SK-N-SH (cell line): ENCODE measurements around the gene SOX10. TPM values are rescaled to one million over a fixed set of nuclear protein-coding genes. Genes with fewer than 3 reads are reported as not detected.

Experiments
- CTCF ChIA-PET: fragments of 300-600, 350-600 bp; formaldehyde crosslinking; extraction: SDS; loops from one replicate; lab custom pipeline; 2021; lab: Yijun Ruan, JAX
- POLR2A ChIA-PET: fragments of 350-600 bp; sonication (Branson Sonifier 250); formaldehyde crosslinking; extraction: SDS; loops from one replicate; lab custom pipeline; 2020; ENCODE audit warnings: antibody characterized with exemption, inconsistent platforms; lab: Yijun Ruan, JAX
- DNase-seq: peaks from one replicate; pipeline ENCODE4 v3.0.0; 2012
- H2AFZ ChIP-seq: fragments of 200-600 bp; sonication (generic); 2 replicates; pipeline ENCODE4 v1.8.1; 2016; ENCODE audit warnings: antibody characterized with exemption, mild to moderate bottlenecking, low read depth
- H3F3A ChIP-seq: fragments of 200-600 bp; sonication (generic); replicated peaks from 2 replicates; pipeline ENCODE3; 2016; ENCODE audit warnings: antibody characterized with exemption, mild to moderate bottlenecking; ENCODE audit not compliant: insufficient read depth
- H3K27ac ChIP-seq, 2 experiments: fragments of 200-500 bp in 1 of 2; fragments of 200-600 bp in 1 of 2; sonication (Bioruptor generic) in 1 of 2; sonication (generic), shearing (Covaris generic) in 1 of 2; 2 replicates each; pipeline versions ENCODE4 v1.5.1 to v1.6.1; 2014 to 2016; ENCODE audit warnings: low read depth in 2 of 2, inconsistent platforms in 1 of 2, low read length in 1 of 2, mild to moderate bottlenecking in 1 of 2, mixed read lengths in 1 of 2
- H3K27me3 ChIP-seq: fragments of 200-600 bp; sonication (generic), shearing (Covaris generic); 2 replicates; pipeline ENCODE4 v1.6.1; 2016; ENCODE audit warnings: mixed run types; ENCODE audit not compliant: insufficient read depth
- H3K36me3 ChIP-seq, 2 experiments: fragments of 200-500 bp in 1 of 2; fragments of 200-600 bp in 1 of 2; sonication (Bioruptor generic) in 1 of 2; sonication (generic) in 1 of 2; replicated peaks in 1 of 2; 2 replicates each; pipeline versions ENCODE3 to v1.5.1; 2014 to 2016; ENCODE audit warnings: low read length in 1 of 2, mild to moderate bottlenecking in 1 of 2; ENCODE audit not compliant: insufficient read depth in 2 of 2, control insufficient read depth in 1 of 2
- H3K4me1 ChIP-seq, 2 experiments: fragments of 200-500 bp in 1 of 2; fragments of 200-600 bp in 1 of 2; sonication (Bioruptor generic) in 1 of 2; sonication (generic), shearing (Covaris generic) in 1 of 2; 2 replicates each; pipeline versions ENCODE4 v1.5.1 to v1.6.1; 2014 to 2016; ENCODE audit warnings: low read depth in 1 of 2, low read length in 1 of 2, mixed run types in 1 of 2; ENCODE audit not compliant: insufficient read depth in 2 of 2, control insufficient read depth in 1 of 2
- H3K4me2 ChIP-seq: fragments of 200-600 bp; sonication (generic), shearing (Covaris generic); 2 replicates; pipeline ENCODE4 v1.6.1; 2017; ENCODE audit warnings: mixed run types
- H3K4me3 ChIP-seq, 2 experiments: fragments of 200-500 bp in 1 of 2; fragments of 200-600 bp in 1 of 2; sonication (Bioruptor generic) in 1 of 2; sonication (generic), shearing (Covaris generic) in 1 of 2; 2 replicates each; pipeline versions ENCODE4 v1.5.1 to v1.8.1; 2014 to 2016; ENCODE audit warnings: low read depth in 2 of 2, inconsistent platforms in 1 of 2, low read length in 1 of 2, mild to moderate bottlenecking in 1 of 2, mixed read lengths in 1 of 2, moderate library complexity in 1 of 2
- H3K79me2 ChIP-seq: fragments of 200-600 bp; sonication (generic); 2 replicates; pipeline ENCODE4 v1.8.1; 2017; ENCODE audit warnings: mild to moderate bottlenecking; ENCODE audit not compliant: insufficient read depth
- H3K9ac ChIP-seq: fragments of 200-600 bp; sonication (generic); 2 replicates; pipeline ENCODE4 v1.6.1; 2017; ENCODE audit warnings: mixed run types
- H3K9me2 ChIP-seq: fragments of 200-600 bp; sonication (generic); 2 replicates; pipeline ENCODE4 v1.6.1; 2017; ENCODE audit warnings: mixed run types
- H3K9me3 ChIP-seq: fragments of 200-600 bp; sonication (generic); 2 replicates; pipeline ENCODE4 v1.6.1; 2017; ENCODE audit warnings: mixed run types, mild to moderate bottlenecking, moderate library complexity
- H4K20me1 ChIP-seq: fragments of 200-600 bp; sonication (generic); 2 replicates; pipeline ENCODE4 v1.6.1; 2017; ENCODE audit warnings: mild to moderate bottlenecking, mixed run types; ENCODE audit not compliant: insufficient read depth
- EP300 ChIP-seq, 2 experiments: IDR thresholded peaks; 2 replicates each; pipeline versions ENCODE4 v1.4.0 to v1.6.1; 2012; ENCODE audit warnings: borderline replicate concordance in 1 of 2, low read depth in 1 of 2, low read length in 1 of 2
- FOSL2 ChIP-seq: IDR thresholded peaks from 2 replicates; pipeline ENCODE4 v1.4.0; 2012; ENCODE audit warnings: low read depth, mild to moderate bottlenecking, moderate library complexity, borderline replicate concordance
- FOXJ3 ChIP-seq: sonication (generic); formaldehyde crosslinking; IDR thresholded peaks from 2 replicates; pipeline ENCODE4 v1.5.1; 2020; ENCODE audit warnings: mild to moderate bottlenecking, missing genetic modification reagents
- FOXM1 ChIP-seq: IDR thresholded peaks from 2 replicates; pipeline ENCODE4 v1.4.0; 2012; ENCODE audit warnings: low read depth, mild to moderate bottlenecking
- JUND ChIP-seq: IDR thresholded peaks from 2 replicates; pipeline ENCODE4 v1.4.0; 2012
- MEF2A ChIP-seq: IDR thresholded peaks from 2 replicates; pipeline ENCODE4 v1.4.0; 2012; ENCODE audit warnings: low read depth, borderline replicate concordance
- POLR2AphosphoS5 ChIP-seq: IDR thresholded peaks from 2 replicates; pipeline ENCODE4 v1.6.1; 2012; ENCODE audit warnings: low read depth, low read length
- RAD21 ChIP-seq: IDR thresholded peaks from 2 replicates; pipeline ENCODE4 v1.6.1; 2012; ENCODE audit warnings: mild to moderate bottlenecking, low read length
- RXRA ChIP-seq: IDR thresholded peaks from 2 replicates; pipeline ENCODE4 v1.4.0; 2012; ENCODE audit warnings: low read depth, mild to moderate bottlenecking, borderline replicate concordance
- SIN3A ChIP-seq: IDR thresholded peaks from 2 replicates; pipeline ENCODE4 v1.6.1; 2012; ENCODE audit warnings: low read depth, mild to moderate bottlenecking, low read length, moderate library complexity, borderline replicate concordance
- SMC3 ChIP-seq: IDR thresholded peaks from 2 replicates; pipeline ENCODE4 v1.6.1; 2012; ENCODE audit warnings: low read depth, low read length, improper control_type of control experiment
- WGBS: methylation state at CpG from one replicate; pipeline ENCODE4 v1.1.6; 2017; ENCODE audit warnings: low lambda C conversion rate; 5-methylcytosine and 5-hydroxymethylcytosine counted together
- polyA plus RNA-seq, 3 experiments: library from polyadenylated mRNA; depleted of rRNA; stranded (reverse); fragments of >200 nt; gene quantifications; 2 replicates each; pipeline ENCODE4 v1.2.3, GENCODE V29; 2012
- TF ChIP-seq, protein P1 (sequence below): IDR thresholded peaks from 2 replicates; pipeline ENCODE4 v1.6.1; 2012; ENCODE audit warnings: mild to moderate bottlenecking, low read depth, low read length, moderate library complexity
- TF ChIP-seq, protein P2 (sequence below): fragments of 200-600 bp; sonication (generic); IDR thresholded peaks from 2 replicates; pipeline ENCODE4 v1.6.1; 2017; ENCODE audit warnings: antibody characterized with exemption, mild to moderate bottlenecking, moderate library complexity
- TF ChIP-seq, protein P3 (sequence below): fragments of 150-350 bp; IDR thresholded peaks from 2 replicates; pipeline ENCODE4 v1.6.1; 2016; ENCODE audit warnings: mild to moderate bottlenecking, low read depth, low read length
- TF ChIP-seq, protein P4 (sequence below): IDR thresholded peaks from 2 replicates; pipeline ENCODE4; 2012
- TF ChIP-seq, protein P5 (sequence below): IDR thresholded peaks from 2 replicates; pipeline ENCODE4 v1.4.0; 2012; ENCODE audit warnings: low read depth, borderline replicate concordance

The SOX10 gene
- polyA plus RNA-seq, 1 of the 3 experiments (the other 2 are of a cell fraction), result not detected

DNA sequence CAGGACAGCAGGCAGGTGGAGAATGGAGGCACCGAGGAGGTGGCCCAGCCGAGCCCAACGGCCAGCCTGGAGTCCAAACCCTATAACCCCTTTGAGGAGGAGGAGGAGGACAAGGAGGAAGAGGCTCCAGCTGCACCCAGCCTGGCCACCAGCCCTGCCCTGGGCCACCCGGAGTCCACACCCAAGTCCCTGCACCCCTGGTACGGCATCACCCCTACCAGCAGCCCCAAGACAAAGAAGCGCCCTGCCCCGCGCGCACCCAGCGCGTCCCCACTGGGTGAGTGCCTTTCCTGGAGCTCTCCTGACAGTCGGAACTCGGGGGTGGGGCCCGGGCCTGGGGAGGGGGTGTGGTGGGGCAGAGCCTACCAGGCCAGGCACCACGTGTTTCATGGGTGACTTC lies 58.6 kb downstream of the SOX10 start:
- no peaks in the 10 kb centered on the region for H3K27me3 ChIP-seq
- 97% methylated on average over 9 of the region's 15 CpGs for WGBS
- H3K9ac ChIP-seq, result no peak overlapping the region
- peaks cover 19 to 34% of the 10 kb centered on the region in 2 experiments for H3K36me3 ChIP-seq
- POLR2A ChIA-PET, result no interaction called here
- no peak overlapping the region for H3K4me3 ChIP-seq
- no peak overlapping the region for H2AFZ ChIP-seq
- H4K20me1 ChIP-seq, result peaks cover 4% of the 10 kb centered on the region; the same call in 1 of the 2 replicates
- H3K4me1 ChIP-seq, result no peaks in the 10 kb centered on the region
- no peaks in the 10 kb centered on the region for H3K9me3 ChIP-seq
- no peaks in the 10 kb centered on the region for H3F3A ChIP-seq
- H3K27ac ChIP-seq, result no peak overlapping the region
- no peaks in the 10 kb centered on the region for H3K9me2 ChIP-seq
- CTCF ChIA-PET, result interaction anchor here (1.0 to 3.1 kb wide), 2 partner anchors 8 to 108 kb away, joined by 4 to 10 read pairs; no protein-coding TSS in a partner anchor
- peak; percentile 25 for DNase-seq
- no peak overlapping the region for H3K4me2 ChIP-seq
- TF ChIP-seq, protein P1, sequence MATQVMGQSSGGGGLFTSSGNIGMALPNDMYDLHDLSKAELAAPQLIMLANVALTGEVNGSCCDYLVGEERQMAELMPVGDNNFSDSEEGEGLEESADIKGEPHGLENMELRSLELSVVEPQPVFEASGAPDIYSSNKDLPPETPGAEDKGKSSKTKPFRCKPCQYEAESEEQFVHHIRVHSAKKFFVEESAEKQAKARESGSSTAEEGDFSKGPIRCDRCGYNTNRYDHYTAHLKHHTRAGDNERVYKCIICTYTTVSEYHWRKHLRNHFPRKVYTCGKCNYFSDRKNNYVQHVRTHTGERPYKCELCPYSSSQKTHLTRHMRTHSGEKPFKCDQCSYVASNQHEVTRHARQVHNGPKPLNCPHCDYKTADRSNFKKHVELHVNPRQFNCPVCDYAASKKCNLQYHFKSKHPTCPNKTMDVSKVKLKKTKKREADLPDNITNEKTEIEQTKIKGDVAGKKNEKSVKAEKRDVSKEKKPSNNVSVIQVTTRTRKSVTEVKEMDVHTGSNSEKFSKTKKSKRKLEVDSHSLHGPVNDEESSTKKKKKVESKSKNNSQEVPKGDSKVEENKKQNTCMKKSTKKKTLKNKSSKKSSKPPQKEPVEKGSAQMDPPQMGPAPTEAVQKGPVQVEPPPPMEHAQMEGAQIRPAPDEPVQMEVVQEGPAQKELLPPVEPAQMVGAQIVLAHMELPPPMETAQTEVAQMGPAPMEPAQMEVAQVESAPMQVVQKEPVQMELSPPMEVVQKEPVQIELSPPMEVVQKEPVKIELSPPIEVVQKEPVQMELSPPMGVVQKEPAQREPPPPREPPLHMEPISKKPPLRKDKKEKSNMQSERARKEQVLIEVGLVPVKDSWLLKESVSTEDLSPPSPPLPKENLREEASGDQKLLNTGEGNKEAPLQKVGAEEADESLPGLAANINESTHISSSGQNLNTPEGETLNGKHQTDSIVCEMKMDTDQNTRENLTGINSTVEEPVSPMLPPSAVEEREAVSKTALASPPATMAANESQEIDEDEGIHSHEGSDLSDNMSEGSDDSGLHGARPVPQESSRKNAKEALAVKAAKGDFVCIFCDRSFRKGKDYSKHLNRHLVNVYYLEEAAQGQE, result no peak
- TF ChIP-seq, protein P2, sequence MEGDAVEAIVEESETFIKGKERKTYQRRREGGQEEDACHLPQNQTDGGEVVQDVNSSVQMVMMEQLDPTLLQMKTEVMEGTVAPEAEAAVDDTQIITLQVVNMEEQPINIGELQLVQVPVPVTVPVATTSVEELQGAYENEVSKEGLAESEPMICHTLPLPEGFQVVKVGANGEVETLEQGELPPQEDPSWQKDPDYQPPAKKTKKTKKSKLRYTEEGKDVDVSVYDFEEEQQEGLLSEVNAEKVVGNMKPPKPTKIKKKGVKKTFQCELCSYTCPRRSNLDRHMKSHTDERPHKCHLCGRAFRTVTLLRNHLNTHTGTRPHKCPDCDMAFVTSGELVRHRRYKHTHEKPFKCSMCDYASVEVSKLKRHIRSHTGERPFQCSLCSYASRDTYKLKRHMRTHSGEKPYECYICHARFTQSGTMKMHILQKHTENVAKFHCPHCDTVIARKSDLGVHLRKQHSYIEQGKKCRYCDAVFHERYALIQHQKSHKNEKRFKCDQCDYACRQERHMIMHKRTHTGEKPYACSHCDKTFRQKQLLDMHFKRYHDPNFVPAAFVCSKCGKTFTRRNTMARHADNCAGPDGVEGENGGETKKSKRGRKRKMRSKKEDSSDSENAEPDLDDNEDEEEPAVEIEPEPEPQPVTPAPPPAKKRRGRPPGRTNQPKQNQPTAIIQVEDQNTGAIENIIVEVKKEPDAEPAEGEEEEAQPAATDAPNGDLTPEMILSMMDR, result no peak
- TF ChIP-seq, protein P3, sequence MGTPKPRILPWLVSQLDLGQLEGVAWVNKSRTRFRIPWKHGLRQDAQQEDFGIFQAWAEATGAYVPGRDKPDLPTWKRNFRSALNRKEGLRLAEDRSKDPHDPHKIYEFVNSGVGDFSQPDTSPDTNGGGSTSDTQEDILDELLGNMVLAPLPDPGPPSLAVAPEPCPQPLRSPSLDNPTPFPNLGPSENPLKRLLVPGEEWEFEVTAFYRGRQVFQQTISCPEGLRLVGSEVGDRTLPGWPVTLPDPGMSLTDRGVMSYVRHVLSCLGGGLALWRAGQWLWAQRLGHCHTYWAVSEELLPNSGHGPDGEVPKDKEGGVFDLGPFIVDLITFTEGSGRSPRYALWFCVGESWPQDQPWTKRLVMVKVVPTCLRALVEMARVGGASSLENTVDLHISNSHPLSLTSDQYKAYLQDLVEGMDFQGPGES, result no peak
- TF ChIP-seq, protein P4, sequence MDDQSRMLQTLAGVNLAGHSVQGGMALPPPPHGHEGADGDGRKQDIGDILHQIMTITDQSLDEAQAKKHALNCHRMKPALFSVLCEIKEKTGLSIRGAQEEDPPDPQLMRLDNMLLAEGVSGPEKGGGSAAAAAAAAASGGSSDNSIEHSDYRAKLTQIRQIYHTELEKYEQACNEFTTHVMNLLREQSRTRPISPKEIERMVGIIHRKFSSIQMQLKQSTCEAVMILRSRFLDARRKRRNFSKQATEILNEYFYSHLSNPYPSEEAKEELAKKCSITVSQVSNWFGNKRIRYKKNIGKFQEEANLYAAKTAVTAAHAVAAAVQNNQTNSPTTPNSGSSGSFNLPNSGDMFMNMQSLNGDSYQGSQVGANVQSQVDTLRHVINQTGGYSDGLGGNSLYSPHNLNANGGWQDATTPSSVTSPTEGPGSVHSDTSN, result no peak
- TF ChIP-seq RXRA (no peak), FOXJ3 (CRISPR knock-in tag) (no peak), SMC3 (no peak), EP300 (IDR thresholded peaks at IDR 0.05; ENCODE audit: borderline replicate concordance in 1 of 2, low read depth in 1 of 2, low read length in 1 of 2) (no peak), RAD21 (no peak), POLR2AphosphoS5 (no peak), JUND (no peak), FOXM1 (no peak), FOSL2 (no peak), MEF2A (no peak), SIN3A (no peak)
- TF ChIP-seq, protein P5, sequence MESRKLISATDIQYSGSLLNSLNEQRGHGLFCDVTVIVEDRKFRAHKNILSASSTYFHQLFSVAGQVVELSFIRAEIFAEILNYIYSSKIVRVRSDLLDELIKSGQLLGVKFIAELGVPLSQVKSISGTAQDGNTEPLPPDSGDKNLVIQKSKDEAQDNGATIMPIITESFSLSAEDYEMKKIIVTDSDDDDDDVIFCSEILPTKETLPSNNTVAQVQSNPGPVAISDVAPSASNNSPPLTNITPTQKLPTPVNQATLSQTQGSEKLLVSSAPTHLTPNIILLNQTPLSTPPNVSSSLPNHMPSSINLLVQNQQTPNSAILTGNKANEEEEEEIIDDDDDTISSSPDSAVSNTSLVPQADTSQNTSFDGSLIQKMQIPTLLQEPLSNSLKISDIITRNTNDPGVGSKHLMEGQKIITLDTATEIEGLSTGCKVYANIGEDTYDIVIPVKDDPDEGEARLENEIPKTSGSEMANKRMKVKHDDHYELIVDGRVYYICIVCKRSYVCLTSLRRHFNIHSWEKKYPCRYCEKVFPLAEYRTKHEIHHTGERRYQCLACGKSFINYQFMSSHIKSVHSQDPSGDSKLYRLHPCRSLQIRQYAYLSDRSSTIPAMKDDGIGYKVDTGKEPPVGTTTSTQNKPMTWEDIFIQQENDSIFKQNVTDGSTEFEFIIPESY, result no peak
- no peaks in the 10 kb centered on the region; the same call in 1 of the 2 replicates for H3K79me2 ChIP-seq
